ENCODE measurements around the gene ABCC2. TPM values are rescaled to one million over a fixed set of nuclear protein-coding genes. Genes with fewer than 3 reads are reported as not detected.
"Not testable (repeated sequence)": the region's sequence is repeated elsewhere in the genome, so short reads cannot be mapped to it uniquely, and the experiment has no call there.

Gene ABCC2
- total RNA-seq, 2 experiments from 2014 or later, result 0.91 to 1.4 TPM

DNA sequence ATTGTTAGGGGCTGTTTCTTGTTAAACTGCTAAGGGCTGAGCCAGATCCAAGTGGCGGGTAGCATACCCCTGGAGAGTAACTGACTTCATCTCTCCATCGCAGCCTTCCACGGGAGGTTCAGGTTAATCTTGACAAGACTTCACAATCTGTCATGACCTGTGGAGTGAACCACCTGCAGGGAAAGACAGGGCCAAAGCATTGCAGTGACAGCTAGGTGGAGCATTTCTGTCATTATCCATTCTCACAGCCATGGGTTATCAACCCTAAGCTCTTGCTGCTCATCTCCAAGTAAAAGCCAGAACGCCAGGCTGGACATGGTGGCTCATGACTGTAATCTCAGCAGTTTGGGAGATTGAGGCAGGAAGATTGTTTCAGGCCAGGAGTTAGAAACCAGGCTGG, 17.2 kb downstream of the ABCC2 start:
- POLR2A ChIA-PET, result no interaction called here
- CTCF ChIA-PET, result interaction anchor here (1.5 kb wide), 1 partner anchor 8 kb away, joined by 3 read pairs; no protein-coding TSS in a partner anchor

DNA sequence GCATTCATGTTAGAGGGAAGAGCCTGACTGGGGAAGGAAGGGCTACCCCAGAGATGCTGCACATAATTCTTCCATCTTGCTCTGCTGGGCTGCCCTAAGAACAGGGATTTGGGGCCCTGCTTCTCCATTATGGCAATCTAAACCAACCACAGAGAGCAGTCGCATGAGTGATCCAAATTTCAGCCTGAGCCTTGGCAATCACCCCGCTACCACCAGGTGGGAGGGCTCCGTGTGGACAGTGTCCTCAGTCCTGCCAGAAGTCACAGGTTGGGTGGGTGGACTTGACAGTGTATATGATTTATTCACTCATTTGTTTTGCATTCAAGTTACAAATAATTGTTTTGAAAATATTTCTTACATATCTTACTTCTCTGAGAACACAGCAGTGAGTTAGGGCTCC, 22.0 kb downstream of the ABCC2 start:
- POLR2A ChIA-PET, result interaction anchor here (0.6 kb wide), 1 partner anchor 186 kb away, joined by 9 read pairs; no protein-coding TSS in a partner anchor
- CTCF ChIA-PET, result no interaction called here

DNA sequence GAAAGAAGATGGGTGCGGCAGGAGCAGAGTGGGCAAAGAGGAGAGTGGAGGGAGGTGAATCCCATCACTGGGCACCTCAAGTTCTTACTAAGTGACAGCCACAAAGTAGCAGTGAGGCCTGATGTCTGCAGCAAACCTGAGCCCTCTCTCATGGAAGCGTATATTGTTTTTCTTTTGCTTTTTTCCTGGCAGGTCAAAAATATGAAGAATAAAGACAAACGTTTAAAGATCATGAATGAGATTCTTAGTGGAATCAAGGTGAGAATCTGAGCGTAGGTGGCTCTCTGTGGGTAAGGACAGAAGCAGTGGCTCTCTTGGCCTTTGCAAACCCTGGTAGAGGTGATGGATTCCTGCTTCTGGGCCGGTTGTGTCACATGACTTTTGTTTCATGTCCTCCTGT, 22.8 kb downstream of the ABCC2 start:
- ChIA-PET CTCF (no interaction called here), POLR2A (no interaction called here)

DNA sequence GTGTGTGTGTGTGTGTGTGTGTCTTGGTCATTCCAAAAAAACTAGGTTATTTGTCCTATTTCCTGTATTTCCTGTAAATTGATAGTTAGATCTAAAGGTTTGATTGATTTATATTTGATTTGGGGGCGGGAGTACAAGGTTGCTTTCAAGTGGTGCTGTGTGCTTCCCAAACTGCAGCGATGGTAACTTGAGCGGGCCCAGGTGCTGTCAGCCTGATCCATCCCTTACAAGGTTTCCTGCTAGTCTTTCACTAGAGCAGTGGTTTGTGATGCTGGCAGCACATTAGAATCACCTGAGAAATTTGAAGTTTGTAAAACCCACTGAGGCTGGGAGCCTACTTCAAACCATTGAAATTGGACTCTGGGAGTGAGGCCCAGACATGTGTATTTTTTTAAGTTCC, 23.7 kb downstream of the ABCC2 start:
- CTCF ChIA-PET, result no interaction called here
- POLR2A ChIA-PET, result no interaction called here

- POLR2A ChIA-PET, result interaction anchor here (0.5 kb wide), 1 partner anchor 28 kb away, joined by 5 read pairs; no protein-coding TSS in a partner anchor
Measured at GRCh38 chr10:99807786-99808185, 25.3 kb downstream of the ABCC2 start.

DNA sequence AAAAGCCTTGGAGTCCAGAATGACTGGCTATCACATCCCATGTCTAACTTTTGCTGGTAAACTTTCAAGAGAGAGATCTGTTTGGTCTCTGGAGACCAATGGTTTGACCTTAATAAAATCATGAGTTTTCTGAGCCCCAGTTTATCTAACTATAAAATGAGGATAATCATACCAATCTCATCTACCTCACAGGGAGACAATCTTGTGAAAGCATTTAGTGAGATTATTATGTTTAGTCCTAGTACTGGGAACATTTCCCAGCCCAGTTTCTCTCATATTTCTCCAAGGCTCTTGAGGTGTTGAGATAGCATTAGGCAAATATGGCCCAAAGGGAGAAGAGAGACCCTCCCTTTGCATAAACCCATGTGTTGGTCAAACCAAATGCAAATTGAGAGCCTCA, 25.8 kb downstream of the ABCC2 start:
- ChIA-PET POLR2A (no interaction called here), CTCF (no interaction called here)

More at GRCh38 chr10:99807786-99808185, 25.3 kb downstream of the ABCC2 start:
- CTCF ChIA-PET, result interaction anchor here (0.7 kb wide), 1 partner anchor 198 kb away, joined by 3 read pairs; no protein-coding TSS in a partner anchor

DNA sequence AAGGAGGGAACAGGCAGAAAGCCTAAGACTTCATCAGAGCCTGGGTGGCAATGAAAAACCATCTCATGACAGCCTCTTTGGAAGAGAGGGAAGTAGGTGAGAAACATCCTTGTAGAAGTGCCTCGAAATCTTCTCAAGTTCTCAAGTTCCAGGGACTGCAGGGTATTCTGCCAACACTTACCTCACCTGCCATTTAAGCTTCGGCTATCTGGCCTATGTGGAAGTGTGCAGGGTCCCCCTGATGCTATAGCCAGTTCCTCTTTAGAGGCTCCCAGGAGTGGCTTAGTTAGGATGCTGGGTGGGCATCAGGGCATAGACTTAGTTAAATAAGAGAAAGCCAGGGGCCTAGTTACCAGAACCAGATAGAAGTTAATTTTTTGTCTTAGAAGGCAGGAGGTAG, 27.0 kb downstream of the ABCC2 start:
- POLR2A ChIA-PET, result no interaction called here
- CTCF ChIA-PET, result no interaction called here

GRCh38 chr10:99809931-99810615, 27.6 kb downstream of the ABCC2 start:
- CTCF ChIA-PET, result interaction anchor here (0.5 kb wide), 1 partner anchor 400 kb away, joined by 3 read pairs; no protein-coding TSS in a partner anchor
- POLR2A ChIA-PET, result no interaction called here

- POLR2A ChIA-PET, result interaction anchor here (0.5 kb wide), 1 partner anchor 419 kb away, joined by 3 read pairs; no protein-coding TSS in a partner anchor
- CTCF ChIA-PET, result no interaction called here
Measured at GRCh38 chr10:99812177-99812576, 29.7 kb downstream of the ABCC2 start.

DNA sequence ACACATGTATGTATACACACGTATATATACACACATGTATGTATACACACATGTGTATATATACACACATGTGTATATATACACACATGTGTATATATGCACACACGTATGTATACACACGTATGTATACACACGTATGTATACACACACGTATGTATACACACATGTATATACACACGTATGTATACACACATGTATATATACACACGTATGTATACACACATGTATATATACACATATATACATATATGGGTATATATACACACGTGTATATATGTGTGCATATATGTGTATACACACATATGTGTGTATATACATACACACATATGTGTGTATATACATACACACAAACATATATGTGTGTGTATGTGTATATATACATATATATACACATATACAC, 31.7 kb downstream of the ABCC2 start:
- CTCF ChIA-PET, result no interaction called here
- POLR2A ChIA-PET, result no interaction called here

GRCh38 chr10:99815621-99816020, 33.2 kb downstream of the ABCC2 start:
- CTCF ChIA-PET, result no interaction called here
- POLR2A ChIA-PET, result no interaction called here

GRCh38 chr10:99827936-99828335, 45.5 kb downstream of the ABCC2 start:
- ChIA-PET POLR2A (no interaction called here), CTCF (no interaction called here)

GRCh38 chr10:99828464-99828863, 46.0 kb downstream of the ABCC2 start:
- POLR2A ChIA-PET, result no interaction called here
- CTCF ChIA-PET, result no interaction called here

- ChIA-PET POLR2A (no interaction called here), CTCF (no interaction called here)
Measured at GRCh38 chr10:99832439-99832838, 50.0 kb downstream of the ABCC2 start.

GRCh38 chr10:99834410-99834809, 52.0 kb downstream of the ABCC2 start:
- POLR2A ChIA-PET, result no interaction called here
- CTCF ChIA-PET, result no interaction called here

- POLR2A ChIA-PET, result no interaction called here
- CTCF ChIA-PET, result no interaction called here
Measured at GRCh38 chr10:99835947-99836346, 53.5 kb downstream of the ABCC2 start.

GRCh38 chr10:99836711-99837110, 54.3 kb downstream of the ABCC2 start:
- ChIA-PET CTCF (no interaction called here), POLR2A (no interaction called here)

- CTCF ChIA-PET, POLR2A ChIA-PET: not testable (repeated sequence)
Measured at GRCh38 chr10:99840859-99841258, 58.4 kb downstream of the ABCC2 start.

DNA sequence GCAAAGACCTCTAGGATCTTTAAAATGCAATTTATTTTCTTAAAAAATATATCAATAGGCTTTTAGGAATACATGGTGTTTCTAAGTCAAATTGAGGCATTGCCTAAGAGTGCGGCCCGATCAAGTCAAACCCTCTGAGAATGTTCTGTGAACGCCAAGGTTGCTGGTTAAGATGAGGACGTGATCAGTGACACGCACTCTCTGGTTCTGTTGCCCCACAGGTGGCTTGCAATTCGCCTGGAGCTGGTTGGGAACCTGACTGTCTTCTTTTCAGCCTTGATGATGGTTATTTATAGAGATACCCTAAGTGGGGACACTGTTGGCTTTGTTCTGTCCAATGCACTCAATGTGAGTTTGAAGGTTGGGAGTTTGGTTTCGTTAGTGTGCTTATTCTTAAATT, 59.3 kb downstream of the ABCC2 start:
- ChIA-PET POLR2A (no interaction called here), CTCF (no interaction called here)

DNA sequence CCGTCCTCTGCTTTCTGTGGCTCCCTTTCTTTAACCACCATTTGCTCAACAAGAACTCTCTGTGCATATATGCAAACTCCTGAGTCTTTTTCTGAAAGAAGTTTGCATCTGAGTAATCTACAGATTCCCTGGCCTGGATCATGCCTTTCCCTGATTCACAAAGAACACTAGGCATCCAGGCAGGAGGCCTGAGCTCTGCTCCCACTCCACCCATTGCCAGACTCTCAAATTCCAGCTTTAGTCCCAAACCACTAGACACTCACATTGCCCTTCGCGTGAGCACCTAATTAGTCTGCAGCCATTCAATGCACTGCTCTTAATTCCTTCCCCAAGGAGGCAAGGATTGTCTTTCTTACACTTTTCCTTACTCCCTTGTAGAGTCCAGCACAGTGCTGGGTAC, 60.9 kb downstream of the ABCC2 start:
- ChIA-PET CTCF (interaction anchor here (1.2 kb wide), 1 partner anchor 203 kb away, joined by 5 read pairs; no protein-coding TSS in a partner anchor), POLR2A (no interaction called here)

- CTCF ChIA-PET, result interaction anchor here (0.5 to 3.6 kb wide), 7 partner anchors 10 to 367 kb away, joined by 3 to 25 read pairs (median 5); partner anchors contain the start of gene DNMBP
- POLR2A ChIA-PET, result no interaction called here
Measured at GRCh38 chr10:99844433-99844955, 62.1 kb downstream of the ABCC2 start.

Measured in activated CD8-positive, alpha-beta memory T cell treated with anti-CD3 and anti-CD28 coated beads for 36 hours (primary cell).